Brain pericyte (primary cell): ENCODE data around the gene JAZF1.

Source experiments
- DNase-seq: peaks from one replicate; pipeline ENCODE4 v3.0.0-alpha.2; 2012; ENCODE audit warnings: low read depth, low spot score

JAZF1 gene

GRCh38 chr7:28180364-28181147, at the start of gene JAZF1:
Gene JAZF1, minus strand, starts transcription at chr7:28180795.
- no peak for DNase-seq

GRCh38 chr7:28230261-28230660, 49.7 kb upstream of the JAZF1 start:
- no peak for DNase-seq

GRCh38 chr7:28228396-28228795, 47.8 kb upstream of the JAZF1 start:
- DNase-seq: no peak

- no peak for DNase-seq
Observed at GRCh38 chr7:28226003-28226402, 45.4 kb upstream of the JAZF1 start.

GRCh38 chr7:28225576-28225975, 45.0 kb upstream of the JAZF1 start:
- DNase-seq: no peak

- no peak for DNase-seq
Observed at GRCh38 chr7:28224675-28225074, 44.1 kb upstream of the JAZF1 start.

GRCh38 chr7:28224172-28224571, 43.6 kb upstream of the JAZF1 start:
- no peak for DNase-seq

GRCh38 chr7:28222636-28223035, 42.0 kb upstream of the JAZF1 start:
- no peak for DNase-seq

- DNase-seq: no peak
Observed at GRCh38 chr7:28219793-28220192, 39.2 kb upstream of the JAZF1 start.

- no peak for DNase-seq
Observed at GRCh38 chr7:28217143-28217542, 36.5 kb upstream of the JAZF1 start.

- DNase-seq: no peak
Observed at GRCh38 chr7:28211006-28211405, 30.4 kb upstream of the JAZF1 start.

GRCh38 chr7:28208506-28208905, 27.9 kb upstream of the JAZF1 start:
- no peak for DNase-seq

- no peak for DNase-seq
Observed at GRCh38 chr7:28207486-28208158, 27.0 kb upstream of the JAZF1 start.

- DNase-seq: no peak
Observed at GRCh38 chr7:28205506-28205905, 24.9 kb upstream of the JAZF1 start.

- DNase-seq: no peak
Observed at GRCh38 chr7:28203508-28204240, 23.1 kb upstream of the JAZF1 start.

GRCh38 chr7:28202222-28202621, 21.6 kb upstream of the JAZF1 start:
- DNase-seq: no peak

GRCh38 chr7:28201131-28201530, 20.5 kb upstream of the JAZF1 start:
- DNase-seq: no peak

GRCh38 chr7:28200598-28200997, 20.0 kb upstream of the JAZF1 start:
- no peak for DNase-seq

- no peak for DNase-seq
Observed at GRCh38 chr7:28199021-28199510, 18.5 kb upstream of the JAZF1 start.

- no peak for DNase-seq
Observed at GRCh38 chr7:28195910-28196620, 15.5 kb upstream of the JAZF1 start.

GRCh38 chr7:28192786-28193585, 12.4 kb upstream of the JAZF1 start:
- DNase-seq: no peak
